ENCODE data around the gene R3HDM2. TPM values are rescaled to one million over a fixed set of nuclear protein-coding genes. Genes with fewer than 3 reads are reported as not detected.

Gene R3HDM2
- total RNA-seq, 4 donors from 2014 or later = 21.7 to 37.6 (median 29.3) TPM

DNA sequence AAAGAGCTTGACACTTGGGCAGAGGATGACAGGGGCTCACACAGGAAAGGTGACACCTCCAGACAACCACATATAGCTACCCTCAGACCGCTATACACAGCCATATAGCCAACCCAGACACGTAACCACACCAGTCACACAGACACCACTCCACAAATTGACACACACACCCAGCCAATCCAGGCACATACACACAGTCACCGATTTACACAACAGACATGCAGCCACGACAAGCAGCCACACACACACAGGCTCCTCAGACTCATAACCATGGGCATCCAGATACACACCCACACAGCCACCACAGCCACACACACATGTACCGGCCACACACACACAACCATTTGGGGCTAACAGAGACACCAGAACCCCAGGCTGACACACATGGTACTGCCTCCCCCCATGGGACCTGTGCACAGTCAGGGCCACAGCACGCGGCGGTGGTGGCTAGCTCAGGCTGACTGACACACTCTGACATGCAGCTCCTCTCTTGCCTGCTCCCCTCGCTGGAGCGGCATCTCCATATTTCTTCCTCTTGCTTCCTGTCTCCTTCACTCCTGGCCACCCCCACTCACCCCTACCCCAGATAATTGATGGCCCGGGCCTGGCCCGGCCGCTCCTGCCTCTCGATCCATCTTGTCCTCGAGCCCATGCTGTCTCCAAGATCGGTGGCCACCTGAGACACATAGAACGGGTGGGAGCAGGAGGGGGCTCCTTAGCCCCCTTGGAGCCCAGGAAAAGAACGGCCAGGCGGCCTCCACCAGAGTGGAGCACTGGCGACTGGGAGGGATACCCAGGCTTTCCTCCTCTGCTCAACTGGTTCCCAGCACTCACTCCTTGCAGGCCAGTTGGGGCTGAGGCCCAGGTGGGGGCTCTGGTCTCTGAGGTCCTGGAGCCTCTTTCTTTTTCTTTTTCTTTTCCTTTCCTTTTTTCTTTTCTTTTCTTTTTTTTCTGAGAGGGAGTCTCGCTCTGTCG, 207.4 kb downstream of the R3HDM2 start:
- intact Hi-C loops (cut with DNase I) = no loop called here
- H3K4me1 ChIP-seq = peaks cover 9 to 53% (median 12%) of the 10 kb centered on the region in 3 donors
- no peaks in the 10 kb centered on the region for H3K36me3 ChIP-seq
- H3K9me3 ChIP-seq = no peaks in the 10 kb centered on the region
- DNase-seq = no peak
- peaks cover 0 to 88% (median 29%) of the 10 kb centered on the region in 4 donors for H3K27me3 ChIP-seq
- no peak overlapping the region for H3K27ac ChIP-seq
- no peak for TF ChIP-seq POLR2A (IDR thresholded peaks at IDR 0.05)
- TF ChIP-seq, protein P1, sequence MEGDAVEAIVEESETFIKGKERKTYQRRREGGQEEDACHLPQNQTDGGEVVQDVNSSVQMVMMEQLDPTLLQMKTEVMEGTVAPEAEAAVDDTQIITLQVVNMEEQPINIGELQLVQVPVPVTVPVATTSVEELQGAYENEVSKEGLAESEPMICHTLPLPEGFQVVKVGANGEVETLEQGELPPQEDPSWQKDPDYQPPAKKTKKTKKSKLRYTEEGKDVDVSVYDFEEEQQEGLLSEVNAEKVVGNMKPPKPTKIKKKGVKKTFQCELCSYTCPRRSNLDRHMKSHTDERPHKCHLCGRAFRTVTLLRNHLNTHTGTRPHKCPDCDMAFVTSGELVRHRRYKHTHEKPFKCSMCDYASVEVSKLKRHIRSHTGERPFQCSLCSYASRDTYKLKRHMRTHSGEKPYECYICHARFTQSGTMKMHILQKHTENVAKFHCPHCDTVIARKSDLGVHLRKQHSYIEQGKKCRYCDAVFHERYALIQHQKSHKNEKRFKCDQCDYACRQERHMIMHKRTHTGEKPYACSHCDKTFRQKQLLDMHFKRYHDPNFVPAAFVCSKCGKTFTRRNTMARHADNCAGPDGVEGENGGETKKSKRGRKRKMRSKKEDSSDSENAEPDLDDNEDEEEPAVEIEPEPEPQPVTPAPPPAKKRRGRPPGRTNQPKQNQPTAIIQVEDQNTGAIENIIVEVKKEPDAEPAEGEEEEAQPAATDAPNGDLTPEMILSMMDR (IDR thresholded peaks at IDR 0.05) = no peak
- 78 to 80% methylated on average over 11 to 21 of the region's 22 CpGs for WGBS, 2 donors
- no peak overlapping the region for H3K4me3 ChIP-seq

DNA sequence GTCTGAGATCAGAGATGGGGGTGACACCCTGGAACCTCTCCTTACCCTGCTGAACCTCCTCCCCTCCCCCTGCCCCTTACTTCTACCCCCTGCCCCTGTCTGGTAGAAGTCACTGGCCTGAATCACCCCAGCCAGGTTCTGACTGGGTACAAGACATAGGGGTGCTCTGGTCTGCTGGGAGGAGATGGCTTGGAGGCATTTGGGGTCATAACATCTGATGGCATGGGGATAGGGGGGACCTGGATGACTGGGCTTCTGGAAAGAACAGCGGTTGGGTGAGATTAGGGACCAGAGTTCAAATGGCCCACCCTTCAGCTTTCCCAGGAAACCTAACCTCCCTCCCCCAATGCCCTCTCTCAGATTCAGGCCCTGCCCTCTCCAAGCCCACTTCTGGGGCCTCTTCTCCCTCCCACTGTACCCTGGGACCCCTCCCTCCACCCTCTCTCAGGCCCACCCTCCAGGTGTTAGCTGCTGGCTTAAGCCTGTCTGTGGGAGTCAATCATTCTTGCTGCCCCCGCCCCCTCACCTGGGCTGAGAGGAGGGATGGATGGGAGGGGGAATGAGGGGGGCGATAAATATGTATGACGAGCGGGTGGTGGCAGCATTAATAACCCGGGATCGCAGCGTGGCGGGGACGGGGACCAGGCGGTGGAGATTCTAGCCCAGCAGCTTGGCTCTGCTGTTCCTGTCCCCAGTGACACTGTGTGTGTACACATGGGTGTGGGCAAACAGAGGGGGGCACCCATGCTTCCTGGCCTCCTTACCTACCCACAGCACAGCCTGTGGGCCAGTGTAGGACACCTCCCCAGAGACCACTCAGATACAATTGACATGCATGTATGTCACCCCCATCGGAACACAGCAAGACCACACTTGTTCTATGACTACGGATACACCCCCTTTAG, 208.3 kb downstream of the R3HDM2 start:
- no peak for DNase-seq
- peaks cover 15 to 61% (median 15%) of the 10 kb centered on the region in 3 donors for H3K4me1 ChIP-seq
- no peak overlapping the region for H3K4me3 ChIP-seq
- intact Hi-C loops (cut with DNase I) = no loop called here
- H3K27ac ChIP-seq = no peak overlapping the region
- peaks cover 0 to 97% (median 32%) of the 10 kb centered on the region in 4 donors for H3K27me3 ChIP-seq
- TF ChIP-seq, protein P1 (IDR thresholded peaks at IDR 0.05) = no peak
- TF ChIP-seq POLR2A (IDR thresholded peaks at IDR 0.05) = no peak
- H3K9me3 ChIP-seq = no peaks in the 10 kb centered on the region
- H3K36me3 ChIP-seq = no peaks in the 10 kb centered on the region
- WGBS, 2 donors = 46 to 60% methylated on average over 3 to 10 of the region's 13 CpGs

DNA sequence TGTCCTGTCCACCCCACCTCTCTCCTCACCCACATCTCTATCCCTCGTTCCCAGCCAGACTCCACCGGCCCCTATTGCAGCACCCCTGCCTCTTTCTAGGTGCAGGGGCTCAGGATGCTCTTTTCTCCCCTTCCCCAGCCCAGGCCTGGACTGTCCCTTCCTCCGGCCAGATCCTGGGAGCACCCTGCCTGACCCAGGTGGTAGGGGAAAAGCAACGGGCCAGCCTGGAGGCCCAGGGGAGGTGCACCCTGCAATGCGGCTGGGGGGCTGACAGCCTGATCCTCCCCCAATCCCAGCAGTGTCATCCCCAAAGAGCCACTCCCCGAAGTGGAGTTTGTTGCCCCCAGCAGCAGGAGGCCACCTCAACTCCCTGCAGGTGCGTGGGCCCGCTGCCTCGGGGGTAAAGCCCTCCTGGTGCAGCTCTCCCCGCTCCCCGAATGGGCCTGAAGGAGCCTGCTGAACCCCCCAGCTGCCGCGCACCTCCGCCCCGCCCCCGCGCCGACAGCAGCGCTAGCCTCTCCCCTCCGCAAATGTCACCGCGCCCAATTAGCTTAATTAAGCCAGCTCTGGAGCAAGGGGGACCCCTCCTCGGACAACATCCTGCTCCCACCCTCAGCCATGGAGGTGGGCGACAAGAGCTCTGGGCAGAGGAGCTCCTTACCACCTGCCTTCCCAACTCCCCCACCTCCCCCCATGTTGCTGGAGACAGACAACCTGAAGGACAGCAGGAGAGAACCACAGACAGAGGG, 209.5 kb downstream of the R3HDM2 start:
- intact Hi-C loops (cut with DNase I) = no loop called here
- Histone ChIP-seq H3K27ac (no peak overlapping the region), H3K36me3 (no peaks in the 10 kb centered on the region), H3K9me3 (no peaks in the 10 kb centered on the region), H3K4me3 (no peak overlapping the region), H3K4me1 (peaks cover 18 to 60% (median 21%) of the 10 kb centered on the region in 3 donors), H3K27me3 (peaks cover 0 to 99% (median 33%) of the 10 kb centered on the region in 4 donors)
- 36 to 44% methylated on average over 2 to 8 of the region's 24 CpGs for WGBS, 2 donors
- no peak for DNase-seq
- TF ChIP-seq, protein P1 (IDR thresholded peaks at IDR 0.05) = no peak
- no peak for TF ChIP-seq POLR2A (IDR thresholded peaks at IDR 0.05)

DNA sequence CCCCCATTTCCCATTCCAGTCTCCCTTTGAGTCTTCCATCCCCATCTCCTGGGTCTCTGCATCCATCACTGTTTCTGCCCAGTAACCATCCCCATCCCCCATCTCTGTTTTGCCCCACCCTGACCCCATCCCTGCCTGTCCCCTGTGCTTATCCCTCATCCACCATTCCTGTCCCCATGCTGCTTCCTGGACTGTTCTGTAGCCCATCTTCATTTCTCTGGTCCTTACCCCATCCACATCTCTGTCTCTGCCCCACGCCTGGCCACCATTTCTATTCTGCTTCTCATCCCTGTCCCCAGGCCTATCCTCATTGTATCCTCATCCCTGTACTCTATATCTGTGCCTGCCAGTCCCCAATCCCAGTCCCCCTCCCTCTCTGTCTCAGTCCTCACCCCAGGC, 210.1 kb downstream of the R3HDM2 start:
- TF ChIP-seq POLR2A (IDR thresholded peaks at IDR 0.05) = no peak
- TF ChIP-seq, protein P1 (IDR thresholded peaks at IDR 0.05) = no peak
- Histone ChIP-seq H3K27me3 (peaks cover 0 to 99% (median 31%) of the 10 kb centered on the region in 4 donors), H3K9me3 (no peaks in the 10 kb centered on the region), H3K27ac (no peak overlapping the region), H3K4me3 (no peak overlapping the region), H3K4me1 (peaks cover 24 to 60% (median 27%) of the 10 kb centered on the region in 3 donors), H3K36me3 (no peaks in the 10 kb centered on the region)
- DNase-seq = no peak
- 62 to 72% methylated on average over 1 of the region's 1 CpG for WGBS, 2 donors
- intact Hi-C loops (cut with DNase I) = no loop called here
